Measurements from ENCODE around the gene IFI16. TPM values are rescaled to one million over a fixed set of nuclear protein-coding genes. Genes with fewer than 3 reads are reported as not detected.

IFI16 gene
- total and polyA plus RNA-seq, 2 of the 13 experiments (the other 11 are each of a cell fraction or from before 2014, with no cell fraction given), result not detected

DNA sequence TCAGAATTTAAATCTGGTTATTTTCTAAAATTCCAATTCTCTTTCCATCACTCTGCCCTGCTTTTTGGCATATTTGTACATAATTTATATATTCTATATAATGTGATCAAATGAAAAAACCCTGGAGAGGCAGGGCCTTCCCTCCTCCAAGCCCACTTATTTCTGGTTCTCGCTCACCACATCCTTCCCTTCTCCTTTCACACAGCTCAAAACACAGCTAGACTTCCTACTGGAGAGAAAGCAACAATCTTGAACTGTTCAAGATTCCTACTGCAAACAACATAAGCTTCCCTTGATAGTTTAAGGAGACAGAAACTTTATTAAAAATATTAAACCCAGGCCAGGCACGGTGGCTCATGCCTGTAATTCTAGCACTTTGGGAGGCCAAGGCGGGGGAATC is 74.4 kb downstream of the IFI16 start:
- Histone ChIP-seq H3K9ac (ENCODE audit: insufficient read depth, low read depth, low read length) (no peak overlapping the region), H4K20me1 (ENCODE audit: insufficient read depth, low read length) (no peaks in the 10 kb centered on the region), H3K27ac (ENCODE audit: extremely low read length, insufficient read depth, low read length) (no peak overlapping the region), H3K4me1 (ENCODE audit: insufficient read depth, low read length) (no peaks in the 10 kb centered on the region), H3K9me3 (ENCODE audit: low read length) (no peaks in the 10 kb centered on the region), H3K27me3 (ENCODE audit: control insufficient read depth in 1 of 2, insufficient read depth in 2 of 2, low read length in 2 of 2) (no peaks in the 10 kb centered on the region; a peak in 1 of 5 replicates), H2AFZ (ENCODE audit: low read length) (no peak overlapping the region), H3K4me3 (replicated peaks in 1 of 3; ENCODE audit: insufficient read depth in 1 of 3, low read depth in 2 of 3, low read length in 3 of 3) (no peak overlapping the region), H3K36me3 (replicated peaks in 1 of 2; ENCODE audit: control insufficient read depth in 1 of 2, insufficient read depth in 2 of 2, low read length in 2 of 2) (no peaks in the 10 kb centered on the region), H3K4me2 (ENCODE audit: low read depth, low read length) (no peak overlapping the region), H3K79me2 (ENCODE audit: insufficient read depth, low read length) (no peaks in the 10 kb centered on the region)
- BruUV-seq (replicated peaks), result no TSS peak
- intact Hi-C loops (cut with micrococcal nuclease; ENCODE audit: unreplicated experiment) (no loop called here), in situ Hi-C loops (cut with HindIII; ENCODE audit: extremely low pct_ligation_motif_present, low pct_unique_long_range_greater_than_20kb) (no loop called here)
- POLR2A ChIA-PET, result no interaction called here
- no peak for TF ChIP-seq SAP130 (CRISPR knock-in tag; IDR thresholded peaks at IDR 0.05; ENCODE audit: low read depth)
- no peak for TF ChIP-seq ETV6 (CRISPR knock-in tag; conservative IDR thresholded peaks at IDR 0.05)
- TF ChIP-seq, protein P1, sequence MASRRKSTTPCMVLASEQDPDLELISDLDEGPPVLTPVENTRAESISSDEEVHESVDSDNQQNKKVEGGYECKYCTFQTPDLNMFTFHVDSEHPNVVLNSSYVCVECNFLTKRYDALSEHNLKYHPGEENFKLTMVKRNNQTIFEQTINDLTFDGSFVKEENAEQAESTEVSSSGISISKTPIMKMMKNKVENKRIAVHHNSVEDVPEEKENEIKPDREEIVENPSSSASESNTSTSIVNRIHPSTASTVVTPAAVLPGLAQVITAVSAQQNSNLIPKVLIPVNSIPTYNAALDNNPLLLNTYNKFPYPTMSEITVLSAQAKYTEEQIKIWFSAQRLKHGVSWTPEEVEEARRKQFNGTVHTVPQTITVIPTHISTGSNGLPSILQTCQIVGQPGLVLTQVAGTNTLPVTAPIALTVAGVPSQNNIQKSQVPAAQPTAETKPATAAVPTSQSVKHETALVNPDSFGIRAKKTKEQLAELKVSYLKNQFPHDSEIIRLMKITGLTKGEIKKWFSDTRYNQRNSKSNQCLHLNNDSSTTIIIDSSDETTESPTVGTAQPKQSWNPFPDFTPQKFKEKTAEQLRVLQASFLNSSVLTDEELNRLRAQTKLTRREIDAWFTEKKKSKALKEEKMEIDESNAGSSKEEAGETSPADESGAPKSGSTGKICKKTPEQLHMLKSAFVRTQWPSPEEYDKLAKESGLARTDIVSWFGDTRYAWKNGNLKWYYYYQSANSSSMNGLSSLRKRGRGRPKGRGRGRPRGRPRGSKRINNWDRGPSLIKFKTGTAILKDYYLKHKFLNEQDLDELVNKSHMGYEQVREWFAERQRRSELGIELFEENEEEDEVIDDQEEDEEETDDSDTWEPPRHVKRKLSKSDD (CRISPR knock-in tag; IDR thresholded peaks at IDR 0.05; ENCODE audit: low read depth), result no peak
- TF ChIP-seq ZNF124 (CRISPR knock-in tag; IDR thresholded peaks at IDR 0.05), result no peak
- no peak for TF ChIP-seq ZNF790 (CRISPR knock-in tag; IDR thresholded peaks at IDR 0.05; ENCODE audit: borderline replicate concordance)
- no peak for TF ChIP-seq ZNF781 (CRISPR knock-in tag; IDR thresholded peaks at IDR 0.05; ENCODE audit: borderline replicate concordance, not compliant biosample characterization)
- TF ChIP-seq SIN3A (IDR thresholded peaks at IDR 0.05; ENCODE audit: borderline replicate concordance, low read depth, low read length), result no peak
- no peak for TF ChIP-seq TBL1XR1 (IDR thresholded peaks at IDR 0.05; ENCODE audit: borderline replicate concordance, low read length, partially characterized antibody)
- no peak for TF ChIP-seq ZSCAN30 (CRISPR knock-in tag; IDR thresholded peaks at IDR 0.05)
- TF ChIP-seq MIXL1 (CRISPR knock-in tag; IDR thresholded peaks at IDR 0.05), result no peak
- no peak for TF ChIP-seq MAFG (CRISPR knock-in tag; IDR thresholded peaks at IDR 0.05)
- no peak for TF ChIP-seq MTF1 (CRISPR knock-in tag; IDR thresholded peaks at IDR 0.05)
- TF ChIP-seq, protein P2, sequence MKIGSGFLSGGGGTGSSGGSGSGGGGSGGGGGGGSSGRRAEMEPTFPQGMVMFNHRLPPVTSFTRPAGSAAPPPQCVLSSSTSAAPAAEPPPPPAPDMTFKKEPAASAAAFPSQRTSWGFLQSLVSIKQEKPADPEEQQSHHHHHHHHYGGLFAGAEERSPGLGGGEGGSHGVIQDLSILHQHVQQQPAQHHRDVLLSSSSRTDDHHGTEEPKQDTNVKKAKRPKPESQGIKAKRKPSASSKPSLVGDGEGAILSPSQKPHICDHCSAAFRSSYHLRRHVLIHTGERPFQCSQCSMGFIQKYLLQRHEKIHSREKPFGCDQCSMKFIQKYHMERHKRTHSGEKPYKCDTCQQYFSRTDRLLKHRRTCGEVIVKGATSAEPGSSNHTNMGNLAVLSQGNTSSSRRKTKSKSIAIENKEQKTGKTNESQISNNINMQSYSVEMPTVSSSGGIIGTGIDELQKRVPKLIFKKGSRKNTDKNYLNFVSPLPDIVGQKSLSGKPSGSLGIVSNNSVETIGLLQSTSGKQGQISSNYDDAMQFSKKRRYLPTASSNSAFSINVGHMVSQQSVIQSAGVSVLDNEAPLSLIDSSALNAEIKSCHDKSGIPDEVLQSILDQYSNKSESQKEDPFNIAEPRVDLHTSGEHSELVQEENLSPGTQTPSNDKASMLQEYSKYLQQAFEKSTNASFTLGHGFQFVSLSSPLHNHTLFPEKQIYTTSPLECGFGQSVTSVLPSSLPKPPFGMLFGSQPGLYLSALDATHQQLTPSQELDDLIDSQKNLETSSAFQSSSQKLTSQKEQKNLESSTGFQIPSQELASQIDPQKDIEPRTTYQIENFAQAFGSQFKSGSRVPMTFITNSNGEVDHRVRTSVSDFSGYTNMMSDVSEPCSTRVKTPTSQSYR (CRISPR knock-in tag; IDR thresholded peaks at IDR 0.05; ENCODE audit: borderline replicate concordance), result no peak
- no peak for TF ChIP-seq ESRRA (CRISPR knock-in tag; IDR thresholded peaks at IDR 0.05; ENCODE audit: low read depth)
- CTCF ChIA-PET (ENCODE audit: low intra/inter-chr PET ratio, low total read pairs), result no interaction called here
- no peak for DNase-seq (ENCODE audit: low spot score)
- FAIRE-seq, result no peak
- 27% methylated on average over 3 of the region's 3 CpGs for WGBS (ENCODE audit: low lambda C conversion rate)
- no peak for ATAC-seq

Measured in HepG2 (cell line).